ENCODE measurements around the gene CAMK1D.
A peak's percentile ranks its signal among the peaks of the same experiment; 100 is the strongest.
"Not testable (repeated sequence)": the region's sequence is repeated elsewhere in the genome, so short reads cannot be mapped to it uniquely, and the experiment has no call there.

The CAMK1D gene

DNA sequence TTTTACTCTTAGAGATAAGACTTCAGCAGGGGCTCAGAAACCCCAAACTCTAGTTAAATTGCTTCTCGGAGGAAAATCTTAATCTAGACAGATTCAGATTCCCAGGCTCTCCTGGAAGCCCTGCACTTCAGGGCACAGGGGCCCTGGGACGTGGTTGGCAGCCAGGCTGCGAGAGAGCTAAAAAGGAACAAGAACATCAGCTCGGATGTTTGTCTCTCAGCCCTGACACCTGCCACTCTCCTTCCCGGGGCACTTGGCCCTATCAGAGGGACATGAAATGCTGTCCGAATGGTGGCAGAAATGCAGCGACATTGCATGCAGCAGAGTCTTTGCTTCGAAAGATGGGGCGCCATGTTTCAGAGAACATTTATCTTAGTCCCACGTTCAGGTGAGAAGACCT is 485.4 kb downstream of the CAMK1D start:
- DNase-seq: no peak

DNA sequence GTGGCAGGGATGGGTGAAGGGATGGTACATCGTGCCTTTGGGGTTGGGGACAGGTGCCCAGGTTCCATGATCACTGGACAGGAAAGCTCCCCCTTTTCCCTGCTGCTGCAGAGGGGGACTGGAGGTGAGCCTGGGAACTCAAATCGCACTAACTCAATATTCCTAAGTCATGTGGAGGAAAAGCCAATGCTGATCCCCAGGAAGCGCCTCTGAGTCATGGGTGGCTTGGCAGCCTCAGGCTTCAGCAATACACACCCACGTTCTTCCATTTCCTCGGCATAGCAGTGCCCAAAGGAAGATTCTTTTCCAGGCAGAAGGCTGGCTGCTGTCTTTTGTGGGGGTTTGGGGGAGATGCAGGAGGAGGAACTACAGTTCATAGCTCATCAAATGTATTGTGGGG is 486.4 kb downstream of the CAMK1D start:
- DNase-seq: no peak

GRCh38 chr10:12838366-12838765 is 489.0 kb downstream of the CAMK1D start:
- no peak for DNase-seq

GRCh38 chr10:12838995-12839927 is 489.9 kb downstream of the CAMK1D start:
- no peak for DNase-seq

- no peak for DNase-seq
Observed at GRCh38 chr10:12839941-12840611, 490.7 kb downstream of the CAMK1D start.

DNA sequence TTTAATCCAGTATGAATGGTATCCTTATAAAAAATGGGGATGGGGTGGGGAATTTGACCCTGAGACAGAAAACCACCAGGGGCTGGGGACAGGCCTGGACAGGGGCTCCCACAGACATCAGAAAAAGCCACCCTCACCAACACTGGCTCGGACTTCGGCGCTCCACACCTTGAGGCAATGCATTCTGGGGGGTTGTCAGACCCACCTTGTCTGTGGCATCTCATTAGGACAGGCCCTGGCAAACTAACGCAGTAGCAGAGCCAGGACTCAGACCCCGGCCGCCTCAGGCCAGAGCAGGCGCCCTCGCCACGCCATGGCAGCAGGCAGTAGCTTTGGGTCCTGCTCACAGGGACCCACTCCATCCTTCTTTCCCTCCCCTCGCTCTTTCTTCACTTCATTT is 492.1 kb downstream of the CAMK1D start:
- no peak for DNase-seq

- DNase-seq: no peak
Observed at GRCh38 chr10:12841826-12842225, 492.5 kb downstream of the CAMK1D start.

- DNase-seq: no peak
Observed at GRCh38 chr10:12842310-12842709, 493.0 kb downstream of the CAMK1D start.

DNA sequence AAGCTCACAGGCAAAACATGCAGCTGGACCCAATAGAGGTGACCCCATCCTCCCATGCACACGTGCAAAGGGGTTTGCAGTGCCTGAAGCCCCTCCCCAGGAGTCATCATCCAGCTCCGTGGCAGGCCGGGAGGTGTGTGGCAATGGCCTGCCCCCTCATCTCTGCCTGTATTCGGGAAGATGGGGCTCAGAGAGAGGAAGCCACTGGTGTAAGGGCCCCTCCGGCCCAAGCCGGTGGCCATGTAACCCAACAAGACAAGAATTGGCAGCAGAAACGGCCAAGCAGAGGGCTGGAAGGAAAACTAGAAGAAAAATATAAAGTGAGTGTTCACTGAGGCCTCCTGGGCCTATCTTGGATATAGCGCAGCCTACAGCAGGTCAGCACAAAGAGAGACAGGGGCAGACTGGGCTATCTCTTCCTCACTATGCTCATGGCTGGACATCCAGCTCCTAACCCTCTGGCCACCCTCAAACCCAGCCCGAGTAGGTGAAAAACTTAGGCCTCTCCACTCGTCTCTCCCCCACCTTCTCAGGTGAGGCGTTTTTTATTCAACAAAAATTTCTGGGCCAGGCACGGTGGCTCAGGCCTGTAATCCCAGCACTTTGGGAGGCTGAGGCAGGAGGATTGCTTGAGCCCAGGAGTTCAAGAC is 494.1 kb downstream of the CAMK1D start:
- no peak for DNase-seq

DNA sequence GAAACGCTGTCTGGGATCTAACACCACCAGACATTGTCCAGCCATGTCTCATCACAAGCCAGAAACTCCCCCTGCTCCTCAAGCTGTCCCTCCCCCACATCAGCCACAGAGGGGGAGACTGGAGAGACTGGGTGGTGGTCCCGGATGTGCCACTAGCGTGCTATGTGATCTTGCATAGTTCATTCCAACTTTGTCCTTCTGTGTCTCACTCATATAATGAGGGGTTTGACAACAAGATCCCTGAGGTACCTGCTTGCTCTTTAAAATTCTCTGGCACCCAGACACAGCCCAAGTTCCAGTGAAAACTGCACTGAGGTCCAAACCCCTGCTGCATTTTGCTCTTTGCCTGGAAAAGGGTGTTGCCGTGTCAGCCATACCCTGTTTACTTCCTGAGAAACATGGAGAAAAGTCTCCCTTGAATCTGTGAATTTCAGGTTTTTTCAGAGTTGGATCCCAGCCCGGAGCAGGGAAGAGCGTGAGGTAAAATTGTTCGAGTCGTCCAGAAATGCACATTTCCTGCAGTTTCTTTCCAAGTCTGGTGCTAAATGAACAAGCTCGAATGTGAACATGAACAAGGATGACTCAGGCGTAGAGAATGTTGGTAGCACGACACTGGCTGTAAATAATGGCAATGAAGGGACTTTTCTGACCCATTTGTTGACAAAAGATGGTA is 495.6 kb downstream of the CAMK1D start:
- no peak for DNase-seq

- DNase-seq: no peak
Observed at GRCh38 chr10:12846718-12847117, 497.4 kb downstream of the CAMK1D start.

DNA sequence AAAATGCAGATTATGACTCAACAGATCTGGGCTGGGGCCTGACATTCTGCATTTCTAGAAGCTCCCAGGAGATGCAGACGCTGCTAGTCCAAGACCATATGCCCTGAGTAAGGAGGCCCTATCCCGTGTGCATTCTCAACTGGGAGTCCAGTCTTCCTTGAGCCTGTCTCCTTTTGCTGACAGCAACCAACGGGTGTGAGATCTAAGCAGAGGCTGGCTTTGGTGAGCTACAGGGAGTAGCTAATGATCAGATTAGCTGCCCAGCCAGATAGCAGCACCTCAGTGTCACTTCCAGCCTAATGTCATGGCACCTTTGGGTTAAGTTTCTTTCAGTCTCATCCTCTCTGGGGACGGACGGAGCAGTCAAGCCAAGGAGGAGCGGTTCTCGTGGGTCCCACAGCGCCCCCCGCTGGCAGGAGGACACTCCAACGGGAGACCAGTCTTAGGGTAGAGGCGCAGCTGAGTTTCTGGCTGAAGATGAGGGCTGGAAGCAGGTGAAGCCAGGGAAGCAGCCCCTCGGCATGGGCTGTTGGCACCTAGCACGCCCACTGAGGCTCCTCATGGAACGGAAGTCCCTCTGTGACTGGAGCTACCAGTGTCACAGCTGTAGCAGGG is 498.1 kb downstream of the CAMK1D start:
- DNase-seq: no peak

GRCh38 chr10:12848439-12849173 is 499.3 kb downstream of the CAMK1D start:
- DNase-seq: no peak

DNA sequence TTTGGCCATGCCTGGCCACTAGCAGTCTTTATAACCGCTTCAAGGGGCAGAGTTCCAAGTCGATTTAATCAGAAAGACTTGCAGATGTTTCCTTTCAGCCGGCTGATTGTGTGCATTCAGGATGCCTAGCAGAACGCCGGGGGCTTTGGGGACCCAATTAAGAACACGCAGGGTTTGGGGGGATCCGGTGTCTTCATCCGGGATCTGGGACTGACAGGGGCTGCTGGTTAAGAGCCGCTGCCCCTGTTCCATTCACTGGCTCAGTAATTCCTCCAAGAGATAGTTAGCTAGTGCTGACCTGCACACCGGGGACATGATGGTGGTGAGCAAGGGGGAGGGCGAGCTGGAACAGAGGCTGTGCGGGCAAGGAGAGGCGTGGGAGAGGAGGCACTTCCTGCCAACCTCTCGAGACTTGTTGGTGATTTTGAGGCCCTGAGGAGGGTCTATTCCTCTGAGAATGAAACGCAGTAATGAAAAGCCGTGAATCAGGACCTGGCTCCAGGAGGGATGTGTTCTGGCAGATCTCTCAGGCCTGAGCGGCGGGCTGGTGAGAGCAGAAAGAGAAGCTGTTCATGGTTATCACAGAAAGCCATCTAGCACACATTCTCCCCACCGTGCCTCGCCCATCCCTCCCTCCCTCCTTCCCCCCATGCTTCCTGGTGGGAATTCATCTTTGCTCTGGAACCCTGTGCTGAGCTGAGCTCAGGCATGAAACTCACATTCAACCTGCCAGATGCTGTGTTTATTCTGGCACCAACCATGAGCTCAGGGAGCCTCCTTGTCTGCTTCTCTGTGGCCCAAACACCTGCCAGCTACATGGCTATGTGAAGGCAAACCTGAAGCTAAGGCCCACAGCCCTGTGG is 500.2 kb downstream of the CAMK1D start:
- DNase-seq: peak; percentile 6

DNA sequence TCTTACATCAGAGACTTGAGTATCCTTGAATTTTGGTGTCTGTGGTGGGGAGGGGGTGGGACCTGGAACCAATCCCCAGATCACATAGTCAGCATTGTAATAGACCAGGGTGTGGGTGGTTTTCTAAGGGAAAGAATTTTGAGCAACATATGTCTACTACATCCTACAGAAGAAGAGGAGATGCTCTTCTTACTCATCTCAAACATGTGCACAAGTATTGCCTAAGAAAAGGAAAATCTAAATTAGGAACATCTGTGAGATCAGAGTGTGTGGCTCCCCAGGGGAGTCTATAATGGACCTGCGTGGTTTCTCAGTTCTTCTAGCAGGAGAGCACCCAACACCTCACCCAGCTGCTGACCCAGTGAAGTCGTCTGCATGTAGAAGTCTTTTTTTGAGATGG is 503.3 kb downstream of the CAMK1D start:
- no peak for DNase-seq

GRCh38 chr10:12854988-12855387 is 505.6 kb downstream of the CAMK1D start:
- no peak for DNase-seq

- no peak for DNase-seq
Observed at GRCh38 chr10:12862459-12862858, 513.1 kb downstream of the CAMK1D start.

DNA sequence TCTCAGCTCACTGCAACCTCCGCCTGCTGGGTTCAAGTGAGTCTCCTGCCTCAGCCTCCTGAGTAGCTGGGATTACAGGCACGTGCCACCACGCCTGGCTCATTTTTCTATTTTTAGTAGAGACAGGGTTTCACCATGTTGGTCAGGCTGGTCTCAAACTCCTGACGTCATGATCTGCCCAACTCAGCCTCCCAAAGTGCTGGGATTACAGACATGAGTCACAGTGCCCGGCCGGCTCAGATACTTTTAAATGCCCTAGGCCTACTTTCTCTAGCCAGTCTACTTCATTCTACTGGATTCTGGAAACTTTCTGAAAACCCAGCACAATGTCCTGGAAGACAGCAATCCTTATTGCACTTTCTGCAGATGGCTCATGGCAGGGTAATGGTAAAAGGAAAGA is 516.2 kb downstream of the CAMK1D start:
- not testable (repeated sequence) for DNase-seq

DNA sequence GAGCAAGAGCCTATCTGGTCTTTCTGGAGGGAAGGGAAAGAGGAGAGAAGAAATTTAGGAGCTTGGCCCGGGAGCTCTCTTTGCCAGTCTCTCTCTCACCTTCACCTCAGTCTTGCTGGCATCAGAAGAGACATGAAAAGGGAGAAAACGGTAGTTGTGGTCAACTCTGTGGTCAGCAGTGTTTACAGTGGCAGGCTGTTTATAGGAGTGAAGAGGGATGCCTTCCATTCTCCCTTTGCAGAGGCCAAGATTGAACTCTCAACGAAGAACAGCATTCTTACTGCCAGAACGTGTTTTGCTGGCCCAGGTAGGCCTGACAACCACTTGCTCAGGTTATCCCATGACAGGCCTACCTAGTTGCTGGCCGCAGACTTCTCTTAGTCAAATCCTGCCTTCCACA is 518.9 kb downstream of the CAMK1D start:
- DNase-seq: no peak

DNA sequence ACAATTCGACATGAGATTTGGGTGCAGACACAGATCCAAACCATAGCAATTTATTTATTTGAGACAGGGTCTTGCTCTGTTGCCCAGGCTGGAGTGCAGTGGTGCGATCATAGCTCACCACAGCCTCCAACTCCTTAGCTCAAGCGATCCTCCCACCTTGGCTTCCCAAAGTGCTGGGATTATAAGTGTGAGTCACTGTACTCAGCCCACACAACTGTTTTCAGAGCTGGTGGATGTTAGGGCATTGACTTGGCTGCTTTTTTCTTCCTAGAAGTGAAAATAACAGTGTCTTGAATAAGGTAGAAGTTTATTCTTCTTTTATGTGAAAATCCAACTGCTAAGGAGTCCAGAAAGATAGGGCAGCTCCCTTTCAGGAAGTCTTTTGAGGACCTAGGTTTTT is 520.1 kb downstream of the CAMK1D start:
- DNase-seq: no peak

DNA sequence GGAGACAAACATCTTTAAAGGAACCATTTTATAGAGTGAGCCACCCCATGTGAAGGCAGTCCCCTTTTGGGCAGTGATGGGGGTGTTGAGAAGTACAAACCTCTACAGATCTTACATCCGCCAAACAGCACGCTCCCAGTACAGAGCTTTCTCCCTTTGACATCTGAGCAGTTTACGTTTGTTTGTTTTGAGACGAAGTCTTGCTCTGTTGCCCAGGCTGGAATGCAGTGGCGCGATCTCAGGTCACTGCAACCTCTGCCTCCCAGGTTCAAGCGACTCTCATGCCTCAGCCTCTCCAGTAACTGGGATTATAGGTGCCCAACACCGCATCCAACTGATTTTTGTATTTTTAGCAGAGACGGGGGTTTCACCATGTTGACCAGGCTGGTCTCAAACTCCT is 523.2 kb downstream of the CAMK1D start:
- no peak for DNase-seq
